T-helper 1 cell (primary cell): Measurements from ENCODE around the gene NPL.

ENCODE experiments used
- DNase-seq, 5 donors: peaks; one replicate each; pipeline ENCODE4 v3.0.0-alpha.2; 2012 to 2020

Gene NPL

GRCh38 chr1:182875889-182876288, 86.3 kb downstream of the NPL start:
- DNase-seq = no peak

GRCh38 chr1:182877331-182877730, 87.8 kb downstream of the NPL start:
- DNase-seq = no peak

- DNase-seq = no peak
Measured at GRCh38 chr1:182877842-182878241, 88.3 kb downstream of the NPL start.
